ENCODE results near the gene TMC2.

DNA sequence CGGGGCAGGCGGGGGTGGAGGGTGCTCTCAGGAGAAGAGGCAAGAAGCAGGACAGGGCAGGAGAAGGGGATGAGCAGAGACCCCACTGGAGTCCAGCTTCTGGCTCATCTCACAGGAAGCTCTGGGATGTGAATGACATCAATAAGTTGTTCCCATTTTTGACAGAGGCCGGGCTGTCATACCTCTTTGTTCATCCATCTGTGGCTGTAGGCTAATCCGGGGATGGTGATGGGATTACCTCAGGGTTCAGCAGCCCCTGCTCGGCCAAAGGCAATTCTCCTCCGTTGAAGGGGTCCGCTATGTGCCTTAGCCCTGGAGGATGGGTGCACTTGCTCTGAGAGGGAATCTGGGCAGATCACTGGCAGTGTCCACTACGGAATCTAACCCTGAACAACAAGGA lies 3.3 kb upstream of the TMC2 start:
- TF ChIP-seq, protein P1, sequence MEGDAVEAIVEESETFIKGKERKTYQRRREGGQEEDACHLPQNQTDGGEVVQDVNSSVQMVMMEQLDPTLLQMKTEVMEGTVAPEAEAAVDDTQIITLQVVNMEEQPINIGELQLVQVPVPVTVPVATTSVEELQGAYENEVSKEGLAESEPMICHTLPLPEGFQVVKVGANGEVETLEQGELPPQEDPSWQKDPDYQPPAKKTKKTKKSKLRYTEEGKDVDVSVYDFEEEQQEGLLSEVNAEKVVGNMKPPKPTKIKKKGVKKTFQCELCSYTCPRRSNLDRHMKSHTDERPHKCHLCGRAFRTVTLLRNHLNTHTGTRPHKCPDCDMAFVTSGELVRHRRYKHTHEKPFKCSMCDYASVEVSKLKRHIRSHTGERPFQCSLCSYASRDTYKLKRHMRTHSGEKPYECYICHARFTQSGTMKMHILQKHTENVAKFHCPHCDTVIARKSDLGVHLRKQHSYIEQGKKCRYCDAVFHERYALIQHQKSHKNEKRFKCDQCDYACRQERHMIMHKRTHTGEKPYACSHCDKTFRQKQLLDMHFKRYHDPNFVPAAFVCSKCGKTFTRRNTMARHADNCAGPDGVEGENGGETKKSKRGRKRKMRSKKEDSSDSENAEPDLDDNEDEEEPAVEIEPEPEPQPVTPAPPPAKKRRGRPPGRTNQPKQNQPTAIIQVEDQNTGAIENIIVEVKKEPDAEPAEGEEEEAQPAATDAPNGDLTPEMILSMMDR (IDR thresholded peaks at IDR 0.05): no peak
- no peak for TF ChIP-seq POLR2A (IDR thresholded peaks at IDR 0.05)
